NT2/D1 (cell line): ENCODE measurements around the gene TRIM60.

Experiments
- DNase-seq: peaks from one replicate; pipeline ENCODE4 v3.0.0-alpha.2; 2011; ENCODE audit warnings: low read depth, low spot score
- H3K27me3 ChIP-seq: 2 replicates; pipeline ENCODE4 v1.6.0; 2011; ENCODE audit warnings: mild to moderate bottlenecking; ENCODE audit not compliant: insufficient read length, insufficient read depth
- H3K36me3 ChIP-seq: 2 replicates; pipeline ENCODE4 v1.6.1; 2011; ENCODE audit warnings: mild to moderate bottlenecking, low read length, mixed read lengths; ENCODE audit not compliant: insufficient read depth, insufficient read length
- H3K4me1 ChIP-seq: 2 replicates; pipeline ENCODE4 v1.5.1; 2011; ENCODE audit not compliant: insufficient read depth, insufficient read length
- H3K4me3 ChIP-seq: 2 replicates; pipeline ENCODE4 v1.5.1; 2011; ENCODE audit warnings: low read depth; ENCODE audit not compliant: insufficient read length
- H3K9ac ChIP-seq: 2 replicates; pipeline ENCODE4 v1.6.0; 2011; ENCODE audit warnings: low read depth; ENCODE audit not compliant: insufficient read length
- H3K9me3 ChIP-seq: 2 replicates; pipeline ENCODE4 v1.5.1; 2011; ENCODE audit warnings: mild to moderate bottlenecking, low read length; ENCODE audit not compliant: insufficient read depth
- SUZ12 ChIP-seq: IDR thresholded peaks from 2 replicates; pipeline ENCODE4 v1.6.1; 2011; ENCODE audit not compliant: insufficient read length, insufficient read depth; ENCODE audit errors: extremely low read depth
- YY1 ChIP-seq: IDR thresholded peaks from 2 replicates; pipeline ENCODE4 v1.6.1; 2011; ENCODE audit not compliant: insufficient read length, insufficient read depth
- ZNF274 ChIP-seq: IDR thresholded peaks from 2 replicates; pipeline ENCODE4 v1.6.1; 2011; ENCODE audit warnings: mild to moderate bottlenecking, low read depth, low read length

The TRIM60 gene

GRCh38 chr4:165085946-165086345, 54.1 kb downstream of the TRIM60 start:
- no peak for DNase-seq
- no peak overlapping the region for H3K4me3 ChIP-seq
- no peaks in the 10 kb centered on the region for H3K9me3 ChIP-seq
- H3K9ac ChIP-seq = no peak overlapping the region
- TF ChIP-seq ZNF274 = no peak
- no peak for TF ChIP-seq SUZ12
- no peak for TF ChIP-seq YY1
- peaks cover 21% of the 10 kb centered on the region for H3K36me3 ChIP-seq
- H3K4me1 ChIP-seq = no peaks in the 10 kb centered on the region
- no peaks in the 10 kb centered on the region for H3K27me3 ChIP-seq

DNA sequence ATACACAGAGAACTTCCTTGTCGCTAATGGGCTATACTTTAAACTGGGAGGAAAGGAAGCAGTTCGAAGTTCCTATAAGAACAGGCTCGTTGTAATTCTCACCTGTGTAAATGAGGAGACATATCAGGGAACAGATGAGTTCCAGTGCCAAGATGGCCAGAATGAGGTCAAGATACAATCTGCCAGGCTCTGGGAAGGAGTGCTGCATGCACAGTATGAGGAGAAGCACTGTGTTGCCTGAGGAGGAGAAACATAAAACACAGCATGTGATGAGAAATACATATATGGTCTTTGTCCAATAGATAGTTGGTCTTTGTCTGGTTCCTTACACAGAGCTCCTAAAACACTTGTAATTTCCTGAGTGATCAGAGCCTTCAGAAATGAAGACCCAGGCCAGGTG, 56.6 kb downstream of the TRIM60 start:
- H3K4me3 ChIP-seq = no peak overlapping the region
- TF ChIP-seq ZNF274 = no peak
- peaks cover 21% of the 10 kb centered on the region for H3K36me3 ChIP-seq
- H3K4me1 ChIP-seq = no peaks in the 10 kb centered on the region
- no peaks in the 10 kb centered on the region for H3K9me3 ChIP-seq
- DNase-seq = no peak
- H3K9ac ChIP-seq = no peak overlapping the region
- H3K27me3 ChIP-seq = no peaks in the 10 kb centered on the region
